M059J (cell line): Measurements from ENCODE around the gene ANAPC7. TPM values are rescaled to one million over a fixed set of nuclear protein-coding genes. Genes with fewer than 3 reads are reported as not detected.
"Not testable (repeated sequence)": the region's sequence is repeated elsewhere in the genome, so short reads cannot be mapped to it uniquely, and the experiment has no call there.

ENCODE experiments used
- DNase-seq: peaks from one replicate; pipeline ENCODE4 v3.0.0-alpha.2; 2012; ENCODE audit warnings: low read depth
- total RNA-seq: library from RNA; depleted of rRNA; stranded (reverse); fragments of >200 nt; shearing (Covaris generic); gene quantifications from 2 replicates; pipeline ENCODE4 v1.2.3, GENCODE V29; 2014

ANAPC7 gene
- total RNA-seq, 1 experiment from 2014 or later, result 70.9 TPM

- no peak for DNase-seq
These were observed 29.4 kb downstream of the ANAPC7 start for GRCh38 chr12:110373962-110374611.

GRCh38 chr12:110373425-110373824 lies 30.1 kb downstream of the ANAPC7 start:
- DNase-seq, result no peak

GRCh38 chr12:110373025-110373424 lies 30.5 kb downstream of the ANAPC7 start:
- DNase-seq, result no peak

- DNase-seq, result no peak
These were observed 31.5 kb downstream of the ANAPC7 start for GRCh38 chr12:110372056-110372425.

GRCh38 chr12:110371408-110372055 lies 32.0 kb downstream of the ANAPC7 start:
- DNase-seq, result no peak

GRCh38 chr12:110370732-110371231 lies 32.7 kb downstream of the ANAPC7 start:
- DNase-seq, result no peak

- no peak for DNase-seq
These were observed 33.5 kb downstream of the ANAPC7 start for GRCh38 chr12:110369992-110370391.

GRCh38 chr12:110367181-110367864 lies 36.2 kb downstream of the ANAPC7 start:
- DNase-seq, result no peak

GRCh38 chr12:110366321-110367142 lies 37.0 kb downstream of the ANAPC7 start:
- no peak for DNase-seq

GRCh38 chr12:110365489-110366320 lies 37.8 kb downstream of the ANAPC7 start:
- no peak for DNase-seq

- no peak for DNase-seq
These were observed 42.3 kb downstream of the ANAPC7 start for GRCh38 chr12:110361216-110361615.

GRCh38 chr12:110358384-110359097 lies 45.0 kb downstream of the ANAPC7 start:
- DNase-seq, result not testable (repeated sequence)

GRCh38 chr12:110355073-110355472 lies 48.4 kb downstream of the ANAPC7 start:
- peak; percentile 33 for DNase-seq

- no peak for DNase-seq
These were observed 49.2 kb downstream of the ANAPC7 start for GRCh38 chr12:110354172-110354780.

- DNase-seq, result peak; percentile 7
These were observed 50.1 kb downstream of the ANAPC7 start for GRCh38 chr12:110353211-110353965.

GRCh38 chr12:110352401-110352800 lies 51.1 kb downstream of the ANAPC7 start:
- DNase-seq, result no peak

- DNase-seq, result no peak
These were observed 52.4 kb downstream of the ANAPC7 start for GRCh38 chr12:110351119-110351518.

- no peak for DNase-seq
These were observed 53.9 kb downstream of the ANAPC7 start for GRCh38 chr12:110349514-110350151.

GRCh38 chr12:110349096-110349495 lies 54.4 kb downstream of the ANAPC7 start:
- no peak for DNase-seq
